GM21737 (cell line): ENCODE results near the gene SWSAP1.
"Not testable (repeated sequence)": the region's sequence is repeated elsewhere in the genome, so short reads cannot be mapped to it uniquely, and the experiment has no call there.

Experiments
- ATAC-seq: cut with Tn5 transposase; IDR thresholded peaks from one replicate; pipeline ENCODE4 v1.9.1; 2021; ENCODE audit warnings: mild to moderate bottlenecking, moderate library complexity; ENCODE audit not compliant: unreplicated experiment

The SWSAP1 gene

DNA sequence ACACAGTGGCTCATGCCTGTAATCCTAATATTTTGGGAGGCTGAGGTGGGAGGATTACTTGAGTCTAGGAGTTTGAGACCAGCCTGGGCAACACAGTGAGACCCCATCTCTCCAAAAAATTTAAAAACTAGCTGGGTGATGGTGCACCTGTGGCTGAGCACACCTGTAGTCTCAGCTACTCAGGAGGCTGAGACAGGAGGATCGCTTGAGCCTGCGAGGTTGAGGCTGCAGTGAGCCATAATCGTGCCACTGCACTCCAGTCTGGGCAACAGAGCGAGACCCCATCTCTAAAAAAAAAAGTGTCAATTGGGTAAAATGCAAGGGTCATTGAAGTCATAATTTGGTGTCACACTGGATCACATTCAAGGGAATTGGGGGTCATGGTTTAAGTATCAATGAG is 20.4 kb upstream of the SWSAP1 start:
- ATAC-seq: not testable (repeated sequence)

DNA sequence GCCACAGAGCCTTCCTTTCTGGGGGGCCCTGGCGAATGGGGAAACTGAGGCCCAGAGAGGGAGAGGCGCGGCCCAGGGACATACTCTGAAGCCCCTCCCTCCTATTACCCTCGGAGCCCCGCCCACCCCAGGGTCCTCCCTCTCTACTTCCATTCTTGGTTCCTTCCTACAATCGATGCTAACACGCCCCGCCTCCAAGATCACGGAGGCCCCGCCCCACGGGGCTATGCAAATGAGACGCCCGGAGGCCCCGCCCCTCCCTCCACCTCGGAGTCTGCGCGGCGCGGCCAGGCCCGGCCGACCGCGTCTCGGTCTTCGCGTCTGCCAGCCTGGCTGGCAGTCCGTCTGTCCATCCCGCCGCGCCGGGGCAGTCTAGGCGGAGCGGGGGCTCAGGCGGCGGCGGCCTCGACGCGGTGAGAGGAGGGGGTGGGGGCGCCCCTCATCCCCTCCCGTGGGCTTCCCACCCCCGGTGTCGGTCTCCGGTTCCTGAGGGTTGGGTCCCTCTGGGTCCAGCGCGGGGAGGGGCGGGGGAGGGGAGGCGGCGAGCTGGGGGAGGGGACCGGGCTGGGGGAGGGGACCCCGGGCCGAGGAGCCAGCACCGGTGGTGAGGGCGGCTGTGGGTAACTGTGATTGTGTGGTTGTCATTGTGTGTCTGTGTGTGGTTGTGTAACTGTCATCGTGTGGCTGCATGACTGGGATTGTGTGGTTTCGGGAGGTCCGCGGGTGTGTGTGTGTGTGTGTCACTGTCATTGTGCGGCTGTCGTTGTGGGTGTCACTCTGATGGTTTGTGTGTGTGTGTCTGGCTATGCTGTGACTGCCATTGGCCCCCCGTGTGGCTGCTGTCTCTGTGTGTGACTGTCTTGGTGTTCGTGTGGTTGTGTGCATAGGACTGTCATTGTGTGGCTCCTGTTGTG is 19.0 kb upstream of the SWSAP1 start, which contains the start of gene PLPPR2:
Gene PLPPR2 (plus strand): TSS at position 273 of the 914 bp plus-strand sequence. CDS start 2,242 bp downstream, outside the sequence.
- ATAC-seq: no peak

DNA sequence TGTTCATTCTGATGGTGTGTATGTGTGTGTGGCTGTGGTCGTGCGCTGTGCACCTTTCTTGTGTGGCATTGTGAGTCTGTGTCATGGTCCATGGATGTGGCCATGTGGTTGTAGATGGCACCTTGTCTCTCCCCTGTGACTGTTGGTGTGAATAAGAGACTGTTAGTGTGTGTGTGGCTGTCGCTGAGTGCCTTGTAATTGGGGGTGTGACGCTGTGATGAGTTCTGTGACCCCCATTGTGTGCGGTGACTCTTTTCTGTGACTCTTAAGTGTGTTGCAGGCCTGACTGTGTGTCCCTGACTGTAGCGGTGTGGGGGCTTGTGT is 18.4 kb upstream of the SWSAP1 start:
- ATAC-seq: no peak

DNA sequence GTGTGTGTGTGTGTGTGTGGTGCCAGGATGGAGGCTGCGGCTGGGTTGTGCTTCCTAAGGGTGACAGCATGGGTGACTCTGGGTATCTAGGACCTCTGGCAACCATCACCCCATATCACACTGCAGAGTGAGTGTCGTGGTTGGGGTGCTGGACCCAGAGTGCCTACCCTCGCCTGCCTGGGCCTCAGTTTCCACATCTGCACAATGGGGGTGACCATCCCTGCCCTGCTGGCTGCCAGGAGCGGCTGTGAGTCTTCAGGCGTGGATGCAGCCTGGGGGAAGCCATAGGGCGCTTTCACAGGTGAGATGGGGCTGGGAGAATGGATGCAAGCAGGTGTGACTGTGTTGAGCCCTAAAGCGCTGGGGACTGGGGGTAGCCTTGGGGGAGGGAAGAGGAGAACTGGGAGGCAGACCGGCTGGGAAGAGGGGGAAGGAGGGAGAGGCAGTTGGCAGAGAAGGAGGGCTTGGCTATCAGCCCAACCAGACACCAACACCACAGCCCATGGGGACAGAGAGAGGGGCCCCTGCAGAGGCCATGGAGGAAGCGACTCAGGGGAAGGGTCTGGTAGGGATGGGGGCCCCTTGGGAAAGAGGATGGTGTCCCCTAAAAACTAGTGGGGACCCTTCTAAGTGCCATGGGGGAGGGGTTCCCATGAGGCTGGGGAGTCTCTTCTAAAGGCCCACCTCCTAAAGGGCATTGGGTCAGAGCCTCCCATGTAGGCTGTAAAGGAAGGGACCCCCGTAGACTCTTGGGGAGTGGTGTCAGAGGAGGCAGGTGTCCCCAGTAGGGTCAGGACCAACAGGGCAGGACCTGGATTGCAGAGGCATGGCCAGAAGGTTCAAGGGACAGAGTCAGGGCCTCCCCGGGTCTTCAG is 17.6 kb upstream of the SWSAP1 start:
- ATAC-seq: no peak

DNA sequence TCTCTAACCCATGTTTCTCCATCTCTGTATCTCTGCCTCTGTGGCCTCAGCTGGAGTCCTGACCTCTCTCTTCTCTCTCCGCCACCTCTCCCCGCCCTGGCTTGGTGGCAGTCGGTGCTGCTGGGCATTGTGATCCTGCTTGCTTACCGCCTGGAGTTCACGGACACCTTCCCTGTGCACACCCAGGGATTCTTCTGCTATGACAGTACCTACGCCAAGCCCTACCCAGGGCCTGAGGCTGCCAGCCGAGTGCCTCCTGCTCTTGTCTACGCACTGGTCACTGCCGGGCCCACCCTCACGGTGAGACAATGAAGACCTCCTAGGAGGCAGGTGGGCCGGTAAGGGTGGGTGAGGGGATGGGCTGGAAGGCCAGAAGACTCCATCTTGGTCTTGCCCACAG is 15.0 kb upstream of the SWSAP1 start:
- no peak for ATAC-seq

DNA sequence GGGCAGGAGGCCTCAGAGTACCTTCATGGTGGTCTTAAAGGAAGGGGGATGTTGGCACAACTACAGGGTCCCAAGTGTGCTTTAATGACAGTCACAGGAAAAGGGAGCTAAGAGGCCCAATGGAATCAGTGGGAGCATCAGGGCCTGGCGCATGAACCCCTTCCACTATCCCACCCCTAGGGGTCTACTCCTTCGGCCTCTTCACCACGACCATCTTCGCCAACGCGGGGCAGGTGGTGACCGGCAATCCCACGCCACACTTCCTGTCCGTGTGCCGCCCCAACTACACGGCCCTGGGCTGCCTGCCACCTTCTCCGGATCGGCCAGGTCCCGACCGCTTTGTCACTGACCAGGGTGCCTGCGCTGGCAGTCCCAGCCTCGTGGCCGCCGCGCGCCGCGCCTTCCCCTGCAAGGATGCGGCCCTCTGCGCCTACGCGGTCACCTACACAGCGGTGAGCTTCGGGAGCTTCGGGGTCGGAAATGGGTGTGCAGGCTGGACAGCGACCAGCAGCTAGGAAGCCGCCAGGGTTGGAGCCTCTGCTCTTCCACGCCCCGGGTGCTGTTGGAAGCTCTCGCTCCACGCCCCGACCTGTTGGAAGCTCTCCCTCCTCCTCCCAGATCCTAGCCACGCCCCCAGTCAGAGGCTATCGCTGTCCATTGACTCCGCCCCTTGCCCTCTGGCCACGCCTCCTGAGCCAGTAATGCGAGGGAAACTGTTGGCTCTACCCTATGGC is 13.3 kb upstream of the SWSAP1 start:
- ATAC-seq: no peak

DNA sequence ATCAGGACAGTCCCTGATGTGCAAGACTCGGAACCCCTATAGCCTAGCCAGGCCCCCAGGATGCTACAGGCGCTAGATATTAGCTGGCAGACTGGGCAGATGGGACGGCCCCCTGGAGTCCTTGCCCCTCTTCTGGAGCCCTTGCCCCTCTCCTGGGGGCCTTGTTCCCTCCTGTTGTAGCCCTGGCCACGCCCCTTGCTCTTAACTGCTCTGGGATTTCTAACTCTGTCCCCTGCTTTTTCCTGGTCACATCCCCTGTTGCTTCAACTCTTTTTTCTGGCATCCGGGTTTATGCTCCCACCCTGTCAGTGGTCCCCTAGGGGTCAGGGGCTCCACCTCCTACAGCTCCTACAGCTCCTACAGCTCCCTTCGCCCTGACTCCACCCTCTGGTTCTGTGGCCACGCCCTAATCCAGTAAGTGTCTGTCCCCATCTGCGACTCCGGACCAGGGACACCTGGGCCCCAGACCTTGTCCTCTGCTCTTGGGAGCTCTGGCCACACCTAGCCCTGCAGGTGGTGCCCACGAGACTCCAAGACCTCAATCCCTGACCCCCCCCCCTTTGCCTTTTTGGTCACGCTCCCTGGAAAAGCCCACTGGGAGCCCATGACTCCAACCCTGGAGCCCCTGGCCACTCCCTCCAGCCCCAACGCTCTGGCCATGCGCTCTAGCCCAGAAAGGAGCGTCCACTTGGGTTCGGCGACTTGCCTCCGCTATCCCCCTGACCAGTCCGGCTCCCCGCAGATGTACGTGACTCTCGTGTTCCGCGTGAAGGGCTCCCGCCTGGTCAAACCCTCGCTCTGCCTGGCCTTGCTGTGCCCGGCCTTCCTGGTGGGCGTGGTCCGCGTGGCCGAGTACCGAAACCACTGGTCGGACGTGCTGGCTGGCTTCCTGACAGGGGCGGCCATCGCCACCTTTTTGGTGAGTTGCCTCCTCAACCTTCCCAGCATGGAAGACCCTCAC is 12.4 kb upstream of the SWSAP1 start:
- no peak for ATAC-seq

DNA sequence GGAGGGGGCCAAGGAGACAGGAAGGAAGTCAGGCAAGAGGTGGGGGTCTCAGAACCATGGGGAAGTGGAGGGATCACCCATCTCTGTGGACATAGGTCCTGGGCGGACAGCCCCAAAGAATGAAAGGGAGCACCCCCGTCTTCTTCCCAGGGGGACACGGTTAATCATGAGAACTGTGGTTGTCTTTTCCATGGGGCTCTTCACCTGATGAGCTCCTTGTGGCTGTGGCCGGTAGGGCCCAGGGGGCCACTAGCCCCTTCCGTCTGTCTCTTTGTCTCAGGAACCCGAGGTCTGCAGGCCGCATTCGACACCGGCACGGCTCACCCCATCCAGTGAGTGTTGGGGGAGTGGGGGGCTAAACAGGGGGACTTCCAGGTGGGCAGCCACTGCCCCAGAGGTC is 10.6 kb upstream of the SWSAP1 start:
- ATAC-seq: no peak

DNA sequence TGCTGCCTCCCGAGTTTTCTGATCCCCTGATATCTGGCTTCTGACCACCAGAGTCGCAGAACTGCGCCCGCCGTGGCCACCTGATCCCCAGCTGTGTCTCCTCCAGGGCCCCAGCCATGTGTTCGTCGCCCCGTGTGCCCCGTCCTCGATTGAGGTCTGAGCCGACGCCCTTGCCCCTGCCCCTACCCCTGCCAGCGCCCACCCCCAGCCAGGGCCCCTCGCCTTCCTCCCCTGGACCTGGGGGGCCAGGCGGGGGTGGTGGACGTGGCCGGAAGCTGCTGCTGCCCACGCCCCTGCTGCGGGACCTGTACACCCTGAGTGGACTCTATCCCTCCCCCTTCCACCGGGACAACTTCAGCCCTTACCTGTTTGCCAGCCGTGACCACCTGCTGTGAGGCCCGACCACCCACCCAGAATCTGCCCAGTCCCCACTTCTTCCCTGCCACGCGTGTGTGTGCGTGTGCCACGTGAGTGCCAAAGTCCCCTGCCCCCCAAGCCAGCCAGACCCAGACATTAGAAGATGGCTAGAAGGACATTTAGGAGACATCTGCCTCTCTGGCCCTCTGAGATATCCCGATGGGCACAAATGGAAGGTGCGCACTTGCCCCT is 10.1 kb upstream of the SWSAP1 start:
- no peak for ATAC-seq

DNA sequence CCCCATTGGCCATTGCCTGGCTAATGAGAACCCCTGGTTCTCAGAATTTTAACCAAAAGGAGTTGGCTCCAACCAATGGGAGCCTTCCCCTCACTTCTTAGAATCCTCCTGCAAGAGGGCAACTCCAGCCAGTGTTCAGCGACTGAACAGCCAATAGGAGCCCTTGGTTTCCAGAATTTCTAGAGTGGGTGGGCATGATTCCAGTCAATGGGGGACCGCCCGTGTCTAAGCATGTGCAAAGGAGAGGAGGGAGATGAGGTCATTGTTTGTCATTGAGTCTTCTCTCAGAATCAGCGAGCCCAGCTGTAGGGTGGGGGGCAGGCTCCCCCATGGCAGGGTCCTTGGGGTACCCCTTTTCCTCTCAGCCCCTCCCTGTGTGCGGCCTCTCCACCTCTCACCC is 9.5 kb upstream of the SWSAP1 start:
- ATAC-seq: no peak

DNA sequence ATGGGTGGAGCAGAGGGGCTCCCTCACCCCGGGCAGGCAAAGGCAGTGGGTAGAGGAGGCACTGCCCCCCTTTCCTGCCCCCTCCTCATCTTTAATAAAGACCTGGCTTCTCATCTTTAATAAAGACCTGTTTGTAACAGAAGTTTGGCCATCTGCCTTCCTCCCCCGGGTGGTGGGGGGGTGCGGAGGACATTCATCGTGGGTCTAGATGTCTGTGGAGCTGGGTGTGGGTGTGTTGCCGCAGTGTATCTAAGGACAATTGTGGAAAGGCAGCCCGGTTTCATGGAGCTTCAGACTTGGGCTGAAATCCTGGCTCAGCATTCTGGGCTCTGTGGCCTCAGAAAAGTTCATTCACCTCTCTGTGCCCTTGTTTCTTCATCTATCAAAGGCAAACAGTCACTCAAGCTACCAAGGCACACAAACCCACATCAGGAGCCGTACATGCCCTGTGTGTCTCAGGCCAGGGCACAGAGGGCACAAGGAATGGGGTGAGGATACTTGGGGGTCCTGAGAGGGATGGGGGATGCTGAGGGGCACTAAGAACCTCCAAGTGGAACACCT is 8.8 kb upstream of the SWSAP1 start:
- ATAC-seq: no peak

DNA sequence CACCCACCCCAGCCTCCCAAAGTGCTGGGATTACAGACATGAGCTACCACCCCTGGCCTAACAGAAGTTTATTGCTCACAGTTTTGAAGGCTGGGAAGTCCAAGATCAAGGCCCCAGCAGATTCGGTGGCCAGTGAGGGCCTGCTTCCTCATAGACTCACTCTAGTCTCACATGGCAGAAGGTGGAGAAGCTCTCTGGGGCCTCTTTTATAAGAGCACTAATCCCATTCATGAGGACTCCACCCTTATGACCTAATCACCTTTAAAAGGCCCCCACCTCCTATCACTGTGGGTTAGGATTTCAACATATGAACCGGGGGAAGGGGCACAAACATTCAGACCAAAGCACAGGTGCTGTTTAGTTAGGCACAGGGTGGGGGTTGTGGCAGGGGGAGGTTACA is 6.9 kb upstream of the SWSAP1 start:
- ATAC-seq: no peak

DNA sequence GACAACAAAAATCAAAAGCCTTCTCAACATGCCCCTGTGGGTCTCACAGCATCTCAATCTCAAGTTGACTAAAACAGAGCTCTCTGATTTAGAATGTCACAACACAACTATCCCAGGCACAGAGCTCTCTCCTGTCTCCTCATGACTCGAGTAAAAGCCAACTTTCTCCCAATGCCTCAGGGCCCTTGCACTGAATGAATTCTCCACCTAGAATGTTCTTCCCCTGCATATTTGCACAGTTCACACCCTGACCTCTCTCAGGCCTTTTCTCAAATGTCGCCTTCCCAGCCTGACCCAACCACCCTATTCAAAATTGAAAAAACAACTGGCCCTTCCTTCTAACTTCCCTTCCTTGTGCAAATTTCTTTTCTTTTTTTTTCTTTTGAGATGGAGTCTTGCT is 3.7 kb upstream of the SWSAP1 start:
- no peak for ATAC-seq

DNA sequence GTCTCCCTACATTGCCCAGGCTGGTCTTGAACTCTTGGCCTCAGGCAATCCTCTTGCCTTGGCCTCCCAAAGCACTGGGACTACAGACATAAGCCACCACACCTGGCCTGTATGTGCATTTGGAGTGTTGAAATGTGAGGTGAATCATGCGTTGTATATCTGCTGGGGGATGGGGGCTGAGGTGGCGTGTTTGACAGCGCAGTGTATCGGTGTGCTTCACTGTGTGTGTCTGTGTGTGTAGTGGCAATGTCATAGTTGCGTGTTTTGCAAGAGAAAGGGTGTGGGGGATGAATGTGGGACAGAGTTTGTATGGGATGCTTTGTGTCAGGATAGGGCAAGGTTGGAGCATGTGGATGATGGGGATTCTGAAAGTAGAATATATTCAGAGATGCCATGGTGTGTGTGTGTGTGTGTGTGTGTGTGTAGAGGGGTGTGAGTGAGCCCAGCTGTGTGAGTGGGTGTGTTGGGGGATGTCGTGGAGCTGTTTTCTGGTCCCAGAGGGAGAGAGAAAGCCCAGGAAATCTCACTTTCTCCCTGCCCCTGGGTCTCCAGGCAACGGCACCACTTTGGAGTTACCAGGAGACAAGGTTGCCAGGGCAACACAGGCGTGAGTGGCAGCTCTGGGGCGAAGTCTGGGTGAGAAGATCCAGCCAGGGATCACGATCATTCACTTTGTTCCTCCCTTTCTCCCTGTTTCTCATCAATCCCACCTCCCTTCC is 1.1 kb upstream of the SWSAP1 start:
- no peak for ATAC-seq

DNA sequence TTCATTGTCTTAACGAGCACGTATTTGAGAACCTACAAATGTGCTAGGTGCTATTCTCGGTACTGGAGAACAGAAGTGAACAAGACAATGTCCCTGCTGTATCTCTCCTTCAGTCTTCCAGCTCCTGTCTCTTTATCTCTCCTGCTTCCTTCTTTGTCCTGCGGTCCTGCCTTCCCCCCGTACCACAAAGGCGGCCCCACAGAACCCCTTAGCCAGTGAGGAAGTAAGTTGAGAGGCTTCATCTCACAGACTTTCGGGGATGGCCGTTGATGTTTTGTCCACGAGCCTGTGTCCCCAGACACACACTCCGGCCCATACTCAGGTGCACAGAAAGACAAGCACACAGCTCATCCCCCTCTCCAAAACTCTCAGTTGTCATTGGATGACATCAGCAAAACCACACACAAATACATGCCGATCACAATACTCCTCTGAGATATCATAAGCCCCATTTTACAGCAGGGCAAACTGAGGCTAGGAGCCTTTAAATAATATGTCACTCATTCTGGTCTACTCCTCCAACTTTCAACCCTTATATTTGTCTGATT is 507 bp upstream of the SWSAP1 start:
- ATAC-seq: no peak

DNA sequence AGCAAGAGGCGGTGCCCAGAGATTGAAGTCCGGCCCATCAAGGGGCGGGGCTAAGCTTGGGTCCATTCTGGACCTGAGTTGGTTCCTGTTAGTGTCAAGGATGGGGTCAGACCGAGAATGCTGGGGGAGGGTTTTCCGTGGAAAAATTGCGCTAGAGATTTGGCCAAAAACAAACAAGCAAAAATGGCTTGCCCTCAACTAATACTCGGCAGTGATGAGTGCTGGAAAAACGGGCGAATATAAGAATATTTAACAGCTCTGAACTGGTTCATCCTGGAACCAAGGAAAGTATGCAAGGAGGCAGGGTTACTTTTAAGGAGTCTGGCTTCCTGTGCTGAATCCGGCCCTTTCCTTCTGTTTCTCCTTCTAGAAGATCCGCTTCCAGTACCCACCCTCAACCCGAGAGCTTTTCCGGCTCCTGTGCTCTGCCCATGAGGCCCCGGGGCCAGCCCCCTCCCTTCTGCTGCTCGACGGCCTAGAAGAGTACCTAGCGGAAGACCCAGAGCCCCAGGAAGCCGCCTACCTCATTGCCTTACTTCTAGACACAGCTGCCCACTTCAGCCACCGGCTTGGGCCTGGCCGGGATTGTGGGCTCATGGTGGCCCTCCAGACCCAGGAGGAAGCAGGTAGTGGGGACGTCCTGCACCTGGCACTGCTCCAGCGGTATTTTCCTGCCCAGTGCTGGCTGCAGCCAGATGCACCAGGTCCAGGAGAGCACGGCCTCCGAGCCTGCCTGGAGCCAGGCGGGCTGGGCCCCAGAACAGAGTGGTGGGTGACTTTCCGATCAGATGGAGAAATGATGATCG is 880 bp downstream of the SWSAP1 start:
- peak; percentile 32 for ATAC-seq

DNA sequence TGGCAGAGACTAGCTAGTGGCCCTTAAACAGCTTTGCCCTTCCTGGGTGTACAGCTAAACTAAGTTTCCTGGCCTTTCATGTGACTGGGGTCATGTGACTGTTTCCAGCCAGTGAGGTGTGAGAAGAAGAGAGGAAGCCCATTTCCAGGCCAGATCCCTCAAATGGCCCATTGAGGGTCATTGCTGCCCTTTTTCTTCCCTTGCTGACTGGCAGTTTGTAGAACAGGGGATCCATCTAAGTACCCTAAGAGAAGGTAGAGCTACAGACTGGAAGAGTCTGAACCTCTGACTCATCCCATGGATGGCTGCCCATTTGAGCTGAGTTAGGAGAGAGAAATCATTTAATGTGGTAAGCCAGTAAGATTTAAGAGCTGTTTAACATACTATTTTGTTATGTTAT is 2.8 kb downstream of the SWSAP1 start:
- ATAC-seq: no peak

DNA sequence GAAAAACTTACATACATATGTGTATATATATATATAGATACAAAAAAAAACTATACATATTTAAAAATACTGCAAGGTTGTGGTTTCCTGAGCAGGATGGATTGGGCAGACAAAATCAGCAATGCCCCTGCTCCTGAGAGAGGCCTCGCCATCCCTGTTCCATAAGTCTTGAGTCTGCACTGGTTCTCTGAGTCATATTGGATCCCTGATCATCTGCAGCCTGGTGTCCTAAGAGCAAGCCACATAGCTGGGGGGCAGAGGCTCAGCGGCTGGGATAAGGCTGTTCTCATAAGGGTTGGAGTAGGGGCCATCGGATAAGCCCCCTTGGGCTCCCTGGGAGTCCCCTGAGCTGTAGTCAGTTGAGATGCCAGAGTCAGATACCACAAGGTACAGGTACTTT is 3.3 kb downstream of the SWSAP1 start:
- ATAC-seq: no peak
